Measurements from ENCODE around the gene PLTP.

The PLTP gene

DNA sequence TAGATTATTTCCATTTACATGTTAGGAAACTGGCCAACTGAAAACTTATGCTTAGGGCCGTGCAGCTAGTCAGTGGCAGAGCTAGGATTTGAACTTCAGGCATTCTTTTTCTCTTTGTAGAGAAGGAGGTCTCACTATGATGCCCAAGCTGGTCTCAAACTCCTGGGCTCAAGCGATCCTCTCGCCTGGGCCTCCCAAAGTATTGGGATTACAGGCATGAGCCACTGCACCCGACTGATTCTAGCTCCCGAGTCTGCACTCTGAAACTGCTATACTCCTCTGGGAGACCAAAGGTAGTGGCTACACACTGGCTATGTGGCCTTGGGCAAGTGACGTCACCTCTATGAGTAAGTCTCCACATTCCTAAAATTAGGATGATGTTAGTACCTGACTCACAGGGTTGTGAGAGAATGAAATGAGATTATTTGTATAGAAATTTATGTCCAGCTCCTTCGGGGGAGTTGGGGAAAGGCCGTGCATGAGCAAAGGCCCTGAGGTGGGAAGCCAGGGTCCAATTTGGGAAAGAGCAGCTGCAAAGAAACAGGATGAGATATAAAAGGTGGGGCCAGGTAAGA lies 6.4 kb downstream of the PLTP start:
- no peak overlapping the region for H3K4me3 ChIP-seq (ENCODE audit: low read depth, low read length)
- no peaks in the 10 kb centered on the region for H3K4me1 ChIP-seq (ENCODE audit: control insufficient read depth, insufficient read depth, low read length)
- no peak overlapping the region for H3K27ac ChIP-seq (ENCODE audit: extremely low read depth, low read depth, low read length)
- H3K9me3 ChIP-seq (ENCODE audit: control insufficient read depth, insufficient read depth, low read depth, low read length) = no peaks in the 10 kb centered on the region
- POLR2A ChIA-PET = interaction anchor here (0.6 to 2.4 kb wide), 15 partner anchors 9 to 73 kb away, joined by 3 to 26 read pairs (median 5); partner anchors contain the start of genes CTSA, NEURL2, PCIF1 and SNX21
- no peaks in the 10 kb centered on the region for H3K36me3 ChIP-seq (ENCODE audit: control insufficient read depth in 2 of 2, insufficient read depth in 1 of 2, low read length in 2 of 2)
- CTCF ChIA-PET = interaction anchor here (0.9 to 2.4 kb wide), 6 partner anchors 9 to 122 kb away, joined by 3 to 11 read pairs (median 3); no protein-coding TSS in a partner anchor
- TF ChIP-seq ZNF654 (tag by site-specific recombination; IDR thresholded peaks at IDR 0.05; ENCODE audit: low read depth) = no peak
- TF ChIP-seq, protein P1, sequence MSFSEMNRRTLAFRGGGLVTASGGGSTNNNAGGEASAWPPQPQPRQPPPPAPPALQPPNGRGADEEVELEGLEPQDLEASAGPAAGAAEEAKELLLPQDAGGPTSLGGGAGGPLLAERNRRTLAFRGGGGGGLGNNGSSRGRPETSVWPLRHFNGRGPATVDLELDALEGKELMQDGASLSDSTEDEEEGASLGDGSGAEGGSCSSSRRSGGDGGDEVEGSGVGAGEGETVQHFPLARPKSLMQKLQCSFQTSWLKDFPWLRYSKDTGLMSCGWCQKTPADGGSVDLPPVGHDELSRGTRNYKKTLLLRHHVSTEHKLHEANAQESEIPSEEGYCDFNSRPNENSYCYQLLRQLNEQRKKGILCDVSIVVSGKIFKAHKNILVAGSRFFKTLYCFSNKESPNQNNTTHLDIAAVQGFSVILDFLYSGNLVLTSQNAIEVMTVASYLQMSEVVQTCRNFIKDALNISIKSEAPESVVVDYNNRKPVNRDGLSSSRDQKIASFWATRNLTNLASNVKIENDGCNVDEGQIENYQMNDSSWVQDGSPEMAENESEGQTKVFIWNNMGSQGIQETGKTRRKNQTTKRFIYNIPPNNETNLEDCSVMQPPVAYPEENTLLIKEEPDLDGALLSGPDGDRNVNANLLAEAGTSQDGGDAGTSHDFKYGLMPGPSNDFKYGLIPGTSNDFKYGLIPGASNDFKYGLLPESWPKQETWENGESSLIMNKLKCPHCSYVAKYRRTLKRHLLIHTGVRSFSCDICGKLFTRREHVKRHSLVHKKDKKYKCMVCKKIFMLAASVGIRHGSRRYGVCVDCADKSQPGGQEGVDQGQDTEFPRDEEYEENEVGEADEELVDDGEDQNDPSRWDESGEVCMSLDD (tag by site-specific recombination; IDR thresholded peaks at IDR 0.05) = no peak
- no peak for TF ChIP-seq ZNF146 (tag by site-specific recombination; IDR thresholded peaks at IDR 0.05)
- TF ChIP-seq ZNF350 (tag by site-specific recombination; IDR thresholded peaks at IDR 0.05) = no peak
- TF ChIP-seq ZNF292 (tag by site-specific recombination; IDR thresholded peaks at IDR 0.05; ENCODE audit: borderline replicate concordance, low read depth) = no peak
- no peak for TF ChIP-seq ZSCAN16 (tag by site-specific recombination; IDR thresholded peaks at IDR 0.05)
- TF ChIP-seq ELK4 (IDR thresholded peaks at IDR 0.05; ENCODE audit: borderline replicate concordance, low read depth, low read length) = no peak
- TF ChIP-seq ZNF677 (tag by site-specific recombination; IDR thresholded peaks at IDR 0.05) = no peak
- peak; percentile 68 for TF ChIP-seq ZNF366 (tag by site-specific recombination; conservative IDR thresholded peaks at IDR 0.05)
- no peak for TF ChIP-seq ZBTB1 (tag by site-specific recombination; IDR thresholded peaks at IDR 0.05)
- no peak for TF ChIP-seq SP3 (tag by site-specific recombination; IDR thresholded peaks at IDR 0.05)
- TF ChIP-seq ZFP3 (tag by site-specific recombination; IDR thresholded peaks at IDR 0.05; ENCODE audit: low read depth) = no peak
- TF ChIP-seq ZNF549 (tag by site-specific recombination; IDR thresholded peaks at IDR 0.05) = no peak
- TF ChIP-seq HOXC10 (CRISPR knock-in tag; IDR thresholded peaks at IDR 0.05) = no peak
- TF ChIP-seq ZNF544 (tag by site-specific recombination; IDR thresholded peaks at IDR 0.05) = no peak
- TF ChIP-seq ZNF548 (tag by site-specific recombination; IDR thresholded peaks at IDR 0.05) = no peak
- TF ChIP-seq HOXD13 (CRISPR knock-in tag; IDR thresholded peaks at IDR 0.05; ENCODE audit: borderline replicate concordance) = no peak
- no peak for TF ChIP-seq ZNF510 (tag by site-specific recombination; IDR thresholded peaks at IDR 0.05; ENCODE audit: insufficient replicate concordance)
- peak; percentile 71 for TF ChIP-seq ATF2 (tag by site-specific recombination; IDR thresholded peaks at IDR 0.05; ENCODE audit: low read depth)
- TF ChIP-seq KLF16 (tag by site-specific recombination; IDR thresholded peaks at IDR 0.05) = no peak
- no peak for TF ChIP-seq SALL2 (tag by site-specific recombination; IDR thresholded peaks at IDR 0.05; ENCODE audit: borderline replicate concordance)
- no peak for TF ChIP-seq ZNF140 (tag by site-specific recombination; IDR thresholded peaks at IDR 0.05)
- no peak for TF ChIP-seq KLF9 (tag by site-specific recombination; IDR thresholded peaks at IDR 0.05; ENCODE audit: low read depth)
- TF ChIP-seq PRDM2 (tag by site-specific recombination; IDR thresholded peaks at IDR 0.05; ENCODE audit: borderline replicate concordance) = no peak
- TF ChIP-seq ZNF394 (tag by site-specific recombination; IDR thresholded peaks at IDR 0.05; ENCODE audit: borderline replicate concordance) = 0 out of 2 replicates have a peak, but pooled peaks have one; percentile 20
- no peak for TF ChIP-seq ZNF121 (tag by site-specific recombination; IDR thresholded peaks at IDR 0.05)
- no peak for TF ChIP-seq BCL11A (tag by site-specific recombination; IDR thresholded peaks at IDR 0.05; ENCODE audit: low read depth)
